ENCODE measurements around the gene ATAD3B.

GRCh38 chr1:1432274-1432950 is 39.2 kb upstream of the ATAD3B start:
- TF ChIP-seq CTCF (IDR thresholded peaks at IDR 0.05; ENCODE audit: insufficient read depth, low read length, poor library complexity, severe bottlenecking) (no peak), EZH2phosphoT487 (conservative IDR thresholded peaks at IDR 0.05; ENCODE audit: low read length) (no peak)
